GM18505 (cell line): ENCODE measurements around the gene PSMD14.

Source experiments
- ATAC-seq: cut with Tn5 transposase; IDR thresholded peaks from one replicate; pipeline ENCODE4 v1.9.1; 2021; ENCODE audit not compliant: unreplicated experiment
- POLR2A ChIP-seq: IDR thresholded peaks from 4 replicates; pipeline ENCODE4 v1.6.1; 2011; ENCODE audit warnings: borderline replicate concordance; ENCODE audit not compliant: insufficient read depth, insufficient read length; ENCODE audit errors: extremely low read depth

PSMD14 gene

DNA sequence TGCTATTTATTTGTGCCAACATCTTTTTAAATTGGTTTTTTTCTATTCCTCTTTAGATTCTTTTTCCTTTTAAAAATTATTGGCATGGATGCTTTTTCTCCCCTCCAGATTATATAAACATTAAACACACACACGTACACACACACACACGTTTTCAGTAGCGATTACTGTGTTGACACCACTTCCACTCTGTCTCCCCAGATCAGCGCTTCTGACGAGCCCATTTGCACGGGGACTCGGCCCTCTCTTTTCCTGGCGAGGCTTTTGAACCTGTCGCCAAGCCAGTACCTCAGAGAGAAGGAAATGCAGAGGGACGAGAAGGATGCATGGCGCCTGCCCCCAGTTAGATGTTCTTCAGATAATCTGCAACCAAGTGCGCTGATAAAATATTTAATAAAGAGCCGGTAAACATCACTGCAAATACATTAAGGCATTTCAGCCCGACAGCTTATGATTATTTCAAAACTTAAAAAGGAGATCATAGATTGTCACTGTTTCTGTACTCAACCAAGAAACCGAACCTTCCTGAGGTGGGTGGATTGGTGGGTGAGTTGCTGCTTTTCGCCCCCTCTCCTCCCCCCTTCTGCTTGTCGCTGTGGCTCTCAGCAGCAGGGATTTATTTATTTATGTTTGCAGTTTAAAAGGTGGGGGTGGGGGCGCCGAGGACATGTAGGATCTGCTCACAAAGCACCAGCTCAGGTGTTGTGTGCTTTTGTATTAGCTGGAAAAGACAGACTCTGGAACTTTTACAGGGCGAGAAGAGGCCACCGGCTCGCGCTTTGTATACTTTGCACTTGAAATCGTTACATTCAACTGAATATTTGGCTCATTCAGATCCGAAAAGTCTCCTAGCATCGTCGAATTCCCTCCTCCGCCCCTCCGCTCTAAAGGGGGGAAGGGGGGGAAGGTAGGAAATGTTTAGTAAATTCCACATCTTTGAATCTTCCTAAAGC, 107.1 kb downstream of the PSMD14 start:
- ATAC-seq: peak; percentile 27
- TF ChIP-seq POLR2A: no peak

DNA sequence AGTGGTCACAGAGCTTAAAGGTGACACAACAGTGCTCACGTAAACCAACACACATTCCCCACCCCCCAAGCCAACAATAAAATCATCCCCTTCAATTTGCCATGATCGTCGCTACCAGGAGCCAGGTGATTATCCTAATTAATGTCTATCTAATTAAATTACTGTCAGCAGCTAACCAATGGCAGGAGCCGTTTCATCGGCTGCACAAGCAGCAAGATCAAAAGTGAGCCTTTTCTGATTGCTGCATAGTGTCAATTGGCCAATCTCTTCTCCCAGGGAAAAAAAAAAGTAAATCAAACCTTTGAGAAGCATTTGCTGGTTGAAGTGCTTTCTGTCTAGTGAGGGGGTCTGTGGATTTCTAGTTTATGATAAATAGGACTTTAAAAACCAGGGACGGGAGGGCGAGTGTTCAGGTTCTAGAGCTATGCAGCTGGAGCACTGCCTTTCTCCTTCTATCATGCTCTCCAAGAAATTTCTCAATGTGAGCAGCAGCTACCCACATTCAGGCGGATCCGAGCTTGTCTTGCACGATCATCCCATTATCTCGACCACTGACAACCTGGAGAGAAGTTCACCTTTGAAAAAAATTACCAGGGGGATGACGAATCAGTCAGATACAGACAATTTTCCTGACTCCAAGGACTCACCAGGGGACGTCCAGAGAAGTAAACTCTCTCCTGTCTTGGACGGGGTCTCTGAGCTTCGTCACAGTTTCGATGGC, 107.9 kb downstream of the PSMD14 start, which contains the start of gene TBR1:
TSS of gene TBR1 (plus strand) at position 311 of the 721 bp plus-strand sequence. CDS start at position 425, 114 bp downstream.
- no peak for ATAC-seq
- no peak for TF ChIP-seq POLR2A

DNA sequence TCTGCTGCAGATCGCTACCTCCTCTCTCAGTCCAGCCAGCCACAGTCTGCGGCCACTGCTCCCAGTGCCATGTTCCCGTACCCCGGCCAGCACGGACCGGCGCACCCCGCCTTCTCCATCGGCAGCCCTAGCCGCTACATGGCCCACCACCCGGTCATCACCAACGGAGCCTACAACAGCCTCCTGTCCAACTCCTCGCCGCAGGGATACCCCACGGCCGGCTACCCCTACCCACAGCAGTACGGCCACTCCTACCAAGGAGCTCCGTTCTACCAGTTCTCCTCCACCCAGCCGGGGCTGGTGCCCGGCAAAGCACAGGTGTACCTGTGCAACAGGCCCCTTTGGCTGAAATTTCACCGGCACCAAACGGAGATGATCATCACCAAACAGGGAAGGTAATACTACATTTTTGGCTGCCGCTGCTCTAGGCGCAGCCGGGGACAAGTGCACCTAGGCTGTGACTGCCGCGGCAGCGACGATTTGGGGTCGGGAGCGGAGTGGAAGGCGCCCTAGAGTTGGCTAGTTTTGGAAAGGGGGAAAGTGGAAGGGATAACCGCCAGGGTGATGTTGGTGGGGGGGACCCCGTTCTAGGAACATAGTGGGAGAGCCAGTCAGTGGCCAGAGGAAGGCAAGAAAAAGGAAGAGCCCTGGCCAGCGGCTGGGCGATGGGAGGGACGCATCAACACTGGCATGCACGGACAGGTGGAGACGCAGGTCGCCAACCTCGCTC, 108.6 kb downstream of the PSMD14 start:
- no peak for TF ChIP-seq POLR2A
- no peak for ATAC-seq

DNA sequence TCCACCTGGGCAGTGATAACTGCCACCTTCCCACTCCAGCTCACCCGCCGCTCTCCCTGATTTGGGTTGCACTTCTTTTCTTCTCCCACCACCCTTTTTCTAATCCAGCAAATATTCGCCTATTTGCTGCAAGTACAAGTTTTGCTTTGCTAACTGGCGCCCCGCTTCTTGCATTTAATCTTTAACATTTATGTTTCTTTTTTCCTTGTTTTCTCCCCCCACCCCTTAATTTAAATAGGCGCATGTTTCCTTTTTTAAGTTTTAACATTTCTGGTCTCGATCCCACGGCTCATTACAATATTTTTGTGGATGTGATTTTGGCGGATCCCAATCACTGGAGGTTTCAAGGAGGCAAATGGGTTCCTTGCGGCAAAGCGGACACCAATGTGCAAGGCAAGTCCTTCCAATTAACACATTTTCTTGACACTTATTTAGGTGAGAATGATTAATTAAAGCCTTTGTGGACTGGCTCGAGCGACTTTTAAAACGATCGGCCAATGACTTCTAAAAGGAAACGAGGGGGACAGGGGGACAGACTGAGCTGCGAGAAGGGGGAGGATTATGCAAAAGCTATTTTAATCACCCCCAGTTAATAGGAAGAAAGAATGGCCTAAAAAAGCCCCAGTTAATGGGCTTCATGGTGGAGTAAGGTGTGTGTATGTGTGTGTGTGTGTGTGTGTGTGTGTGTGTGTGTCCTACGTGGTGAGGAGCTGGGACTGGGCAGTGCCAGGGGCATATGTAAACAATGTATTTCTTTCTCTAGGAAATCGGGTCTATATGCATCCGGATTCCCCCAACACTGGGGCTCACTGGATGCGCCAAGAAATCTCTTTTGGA, 109.4 kb downstream of the PSMD14 start:
- TF ChIP-seq POLR2A: no peak
- no peak for ATAC-seq

DNA sequence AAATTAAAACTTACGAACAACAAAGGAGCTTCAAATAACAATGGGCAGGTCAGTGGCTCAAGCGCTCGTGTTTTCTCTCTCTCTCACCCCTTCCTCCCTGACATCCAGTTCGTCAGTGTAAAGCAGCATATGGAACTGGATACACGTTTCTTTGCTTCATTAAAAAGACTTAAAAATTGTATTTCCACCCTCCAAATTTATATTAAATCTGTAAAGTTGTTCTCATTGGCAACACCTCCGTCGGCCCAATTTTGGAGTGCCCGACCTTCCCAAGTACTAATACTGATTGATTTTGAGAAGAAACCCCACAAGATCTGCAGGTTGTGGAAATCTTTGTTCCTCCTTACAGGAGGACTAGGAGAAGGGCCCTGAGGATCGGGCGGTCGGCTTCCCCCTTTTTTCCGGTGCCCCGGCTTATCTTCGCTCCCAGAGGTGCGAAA, 110.1 kb downstream of the PSMD14 start:
- no peak for ATAC-seq
- no peak for TF ChIP-seq POLR2A

- no peak for TF ChIP-seq POLR2A
- no peak for ATAC-seq
Measured at GRCh38 chr2:161418715-161419637, 110.8 kb downstream of the PSMD14 start.

DNA sequence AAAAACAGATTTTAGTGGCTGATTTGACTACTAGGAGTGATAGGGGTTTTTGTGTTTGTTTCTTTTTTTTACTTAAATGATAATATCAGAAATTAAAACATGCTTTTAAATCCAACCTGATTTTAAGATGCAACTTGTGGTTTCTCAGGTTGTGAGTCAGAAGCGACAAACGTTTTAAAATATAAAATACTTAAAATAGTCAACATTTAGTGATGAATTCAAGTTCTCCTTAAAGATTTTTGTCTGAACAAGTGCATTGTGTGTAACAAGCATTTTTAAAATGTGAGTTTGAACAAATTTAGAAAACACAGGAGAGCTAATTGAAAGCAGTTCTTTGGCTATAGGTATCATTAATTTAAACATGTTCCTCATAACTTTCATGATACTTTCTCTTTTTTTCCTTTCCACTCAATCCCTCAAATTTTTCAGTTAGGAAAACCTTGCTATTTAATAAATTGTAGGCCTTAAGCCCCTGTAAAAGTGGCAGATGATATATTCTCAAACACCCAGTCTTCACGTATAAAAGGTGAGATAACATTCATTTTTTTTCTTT, 111.5 kb downstream of the PSMD14 start:
- ATAC-seq: no peak
- no peak for TF ChIP-seq POLR2A

GRCh38 chr2:161420406-161421074, 112.3 kb downstream of the PSMD14 start:
- TF ChIP-seq POLR2A: no peak
- ATAC-seq: no peak

GRCh38 chr2:161421686-161422085, 113.5 kb downstream of the PSMD14 start:
- no peak for TF ChIP-seq POLR2A
- ATAC-seq: no peak

- TF ChIP-seq POLR2A: no peak
- ATAC-seq: no peak
Measured at GRCh38 chr2:161422816-161423403, 114.7 kb downstream of the PSMD14 start.
